Parathyroid adenoma (tissue), 2 donors: ENCODE measurements around the gene HPN.

Experiments
- H2AFZ ChIP-seq: fragments of 300-600 bp; sonication (generic); one replicate; pipeline ENCODE4 v1.7.0; 2017; ENCODE audit warnings: antibody characterized with exemption, mild to moderate bottlenecking
- H3K27ac ChIP-seq: fragments of 300-600 bp; sonication (generic); one replicate; pipeline ENCODE4 v1.7.0; 2017
- H3K27me3 ChIP-seq: fragments of 300-600 bp; sonication (generic); one replicate; pipeline ENCODE4 v1.7.0; 2017; ENCODE audit warnings: low read length; ENCODE audit not compliant: control insufficient read depth, insufficient read depth
- H3K36me3 ChIP-seq: fragments of 300-600 bp; sonication (generic); one replicate; pipeline ENCODE4 v1.7.0; 2017; ENCODE audit warnings: low read length; ENCODE audit not compliant: control insufficient read depth, insufficient read depth
- H3K4me1 ChIP-seq: fragments of 300-600 bp; sonication (generic); one replicate; pipeline ENCODE4 v1.7.0; 2017; ENCODE audit warnings: control low read depth
- H3K4me2 ChIP-seq: fragments of 300-600 bp; sonication (generic); one replicate; pipeline ENCODE4 v1.7.0; 2017; ENCODE audit warnings: low read length
- H3K4me3 ChIP-seq: fragments of 300-600 bp; sonication (generic); one replicate; pipeline ENCODE4 v1.7.0; 2017; ENCODE audit warnings: low read depth, low read length
- H3K79me2 ChIP-seq: fragments of 300-600 bp; sonication (generic); one replicate; pipeline ENCODE4 v1.7.0; 2017; ENCODE audit warnings: control low read depth
- H3K9ac ChIP-seq: fragments of 300-600 bp; sonication (generic); one replicate; pipeline ENCODE4 v1.7.0; 2017; ENCODE audit warnings: mild to moderate bottlenecking
- H3K9me3 ChIP-seq: fragments of 300-600 bp; sonication (generic); one replicate; pipeline ENCODE4 v1.7.0; 2017; ENCODE audit warnings: low read length; ENCODE audit not compliant: control insufficient read depth
- TF ChIP-seq, protein P1 (sequence below): fragments of 300-600 bp; sonication (generic); IDR thresholded peaks from one replicate; pipeline ENCODE4 v1.7.0; 2017; ENCODE audit warnings: antibody characterized with exemption, mild to moderate bottlenecking
- donor health status: primary hyperparathyroidism.

Gene HPN

DNA sequence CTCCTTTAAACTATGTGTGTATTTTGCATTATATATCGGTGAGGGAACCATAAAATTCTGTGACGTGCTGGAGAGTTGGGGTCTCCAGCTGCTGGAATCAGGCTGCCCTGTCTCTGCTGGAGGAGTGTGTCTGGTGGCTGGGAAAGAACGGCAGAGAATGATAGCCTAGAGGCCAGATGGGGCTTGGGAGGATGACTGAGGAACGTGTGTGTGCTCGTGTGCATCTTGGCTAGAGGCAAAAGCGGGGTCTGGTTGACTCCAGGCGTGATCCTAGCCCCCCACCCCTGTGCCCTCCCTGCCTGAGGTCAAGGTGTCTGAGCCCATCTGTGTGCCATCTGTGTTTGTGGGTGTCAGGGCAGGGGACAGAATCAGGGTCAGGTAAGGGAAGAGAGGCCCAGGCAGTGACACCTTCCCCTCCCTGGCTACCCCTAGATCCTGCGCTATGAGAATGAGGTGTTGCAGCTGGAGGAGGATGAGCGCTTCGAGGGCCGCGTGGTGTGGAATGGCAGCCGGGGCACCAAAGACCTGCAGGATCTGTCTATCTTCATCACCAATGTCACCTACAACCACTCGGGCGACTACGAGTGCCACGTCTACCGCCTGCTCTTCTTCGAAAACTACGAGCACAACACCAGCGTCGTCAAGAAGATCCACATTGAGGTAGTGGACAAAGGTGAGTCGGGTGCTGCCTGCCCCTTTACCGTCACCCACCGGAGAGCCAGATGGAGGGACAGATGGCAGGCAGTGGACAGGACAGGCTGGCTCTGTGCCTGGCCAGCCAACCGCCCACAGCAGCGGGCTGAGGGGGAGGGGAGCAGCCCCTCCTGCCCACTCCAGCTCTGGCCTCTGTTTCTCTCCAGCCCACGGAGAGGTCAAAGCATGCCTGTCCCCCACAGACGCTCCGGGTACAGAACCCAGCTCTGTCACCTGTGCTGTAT, 8.2 kb upstream of the HPN start:
- peaks cover 13% of the 10 kb centered on the region for H3K79me2 ChIP-seq
- no peaks in the 10 kb centered on the region for H3K27me3 ChIP-seq
- H3K4me1 ChIP-seq, result peaks cover 14% of the 10 kb centered on the region
- TF ChIP-seq, protein P1, sequence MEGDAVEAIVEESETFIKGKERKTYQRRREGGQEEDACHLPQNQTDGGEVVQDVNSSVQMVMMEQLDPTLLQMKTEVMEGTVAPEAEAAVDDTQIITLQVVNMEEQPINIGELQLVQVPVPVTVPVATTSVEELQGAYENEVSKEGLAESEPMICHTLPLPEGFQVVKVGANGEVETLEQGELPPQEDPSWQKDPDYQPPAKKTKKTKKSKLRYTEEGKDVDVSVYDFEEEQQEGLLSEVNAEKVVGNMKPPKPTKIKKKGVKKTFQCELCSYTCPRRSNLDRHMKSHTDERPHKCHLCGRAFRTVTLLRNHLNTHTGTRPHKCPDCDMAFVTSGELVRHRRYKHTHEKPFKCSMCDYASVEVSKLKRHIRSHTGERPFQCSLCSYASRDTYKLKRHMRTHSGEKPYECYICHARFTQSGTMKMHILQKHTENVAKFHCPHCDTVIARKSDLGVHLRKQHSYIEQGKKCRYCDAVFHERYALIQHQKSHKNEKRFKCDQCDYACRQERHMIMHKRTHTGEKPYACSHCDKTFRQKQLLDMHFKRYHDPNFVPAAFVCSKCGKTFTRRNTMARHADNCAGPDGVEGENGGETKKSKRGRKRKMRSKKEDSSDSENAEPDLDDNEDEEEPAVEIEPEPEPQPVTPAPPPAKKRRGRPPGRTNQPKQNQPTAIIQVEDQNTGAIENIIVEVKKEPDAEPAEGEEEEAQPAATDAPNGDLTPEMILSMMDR, result no peak
- no peak overlapping the region for H3K4me2 ChIP-seq
- no peak overlapping the region for H2AFZ ChIP-seq
- H3K4me3 ChIP-seq, result no peak overlapping the region
- H3K27ac ChIP-seq, result no peak overlapping the region
- no peak overlapping the region for H3K9ac ChIP-seq
- no peaks in the 10 kb centered on the region for H3K9me3 ChIP-seq
- H3K36me3 ChIP-seq, result no peaks in the 10 kb centered on the region

DNA sequence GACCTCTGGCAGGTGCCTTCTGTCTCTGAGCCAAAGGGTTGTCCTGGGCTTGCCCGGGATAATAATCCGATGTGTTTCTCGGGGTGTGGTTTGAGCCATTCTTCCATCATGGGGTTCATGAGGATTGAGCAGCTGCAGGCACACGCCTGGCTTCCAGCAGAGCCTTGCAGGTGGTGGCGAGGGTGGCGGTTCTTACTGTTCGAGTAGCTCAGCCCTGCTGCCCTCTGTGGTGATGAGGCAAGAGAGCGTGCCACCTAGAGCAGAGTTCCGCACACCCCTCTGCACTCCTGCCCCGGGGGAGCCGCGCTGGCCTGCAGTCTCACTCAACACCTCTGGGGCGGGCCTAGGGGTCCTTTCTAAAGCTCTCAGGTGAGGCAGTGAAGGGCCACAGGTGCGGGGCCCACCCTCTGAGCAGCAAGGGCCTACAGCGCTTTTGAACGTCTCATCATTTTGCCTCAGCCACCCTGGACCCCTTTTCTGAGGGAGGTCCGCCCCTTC, 7.5 kb upstream of the HPN start:
- no peaks in the 10 kb centered on the region for H3K27me3 ChIP-seq
- no peaks in the 10 kb centered on the region for H3K36me3 ChIP-seq

DNA sequence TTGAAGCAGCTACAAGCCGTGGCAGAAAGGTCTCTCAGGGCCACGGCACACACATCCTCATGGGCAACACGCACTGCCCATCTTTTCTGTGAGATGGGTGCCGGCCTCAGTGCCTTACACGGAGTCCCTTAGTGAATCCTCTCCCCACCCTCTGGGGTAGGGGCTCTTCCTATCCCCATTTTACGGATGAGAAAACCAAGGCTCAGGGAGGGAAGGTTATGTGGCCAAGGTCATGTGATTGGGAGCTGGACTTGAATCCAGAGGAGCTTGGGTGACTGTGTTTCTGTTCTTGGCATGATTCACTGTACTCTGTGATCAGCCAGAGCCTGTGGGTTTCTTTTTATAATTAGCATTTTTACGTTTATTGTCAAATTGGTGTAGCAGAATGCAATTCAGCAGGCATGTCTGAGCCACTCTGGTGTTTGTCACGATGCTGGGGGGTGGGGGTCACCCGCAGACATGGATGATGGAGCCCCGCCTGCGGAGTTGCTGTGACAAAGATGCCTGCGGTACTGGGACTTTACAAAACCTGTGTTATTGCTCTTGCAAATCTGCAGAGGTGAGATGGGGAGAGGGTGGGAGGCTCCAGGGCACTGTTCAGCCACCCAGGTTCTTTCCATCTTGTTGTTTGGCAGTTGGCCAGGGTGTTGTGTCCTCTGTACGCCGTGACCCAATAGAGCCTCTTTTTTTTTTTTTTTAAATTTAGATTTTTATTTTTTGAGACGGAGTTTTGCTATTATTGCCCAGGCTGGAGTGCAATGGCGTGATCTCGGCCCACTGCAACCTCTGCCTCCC, 6.7 kb upstream of the HPN start:
- Histone ChIP-seq H3K4me1 (peaks cover 12% of the 10 kb centered on the region), H3K4me3 (no peak overlapping the region), H3K36me3 (no peaks in the 10 kb centered on the region), H3K9ac (no peak overlapping the region), H2AFZ (no peak overlapping the region), H3K9me3 (no peaks in the 10 kb centered on the region), H3K79me2 (peaks cover 16% of the 10 kb centered on the region), H3K27me3 (no peaks in the 10 kb centered on the region), H3K27ac (no peak overlapping the region), H3K4me2 (no peak overlapping the region)
- TF ChIP-seq, protein P1, result no peak

More for the DNA sequence above, 7.5 kb upstream of the HPN start:
- Histone ChIP-seq H3K9ac (no peak overlapping the region), H3K27ac (no peak overlapping the region), H2AFZ (no peak overlapping the region), H3K9me3 (no peaks in the 10 kb centered on the region), H3K4me2 (no peak overlapping the region), H3K4me3 (no peak overlapping the region), H3K4me1 (peaks cover 14% of the 10 kb centered on the region), H3K79me2 (peaks cover 15% of the 10 kb centered on the region)
- TF ChIP-seq, protein P1, result no peak

DNA sequence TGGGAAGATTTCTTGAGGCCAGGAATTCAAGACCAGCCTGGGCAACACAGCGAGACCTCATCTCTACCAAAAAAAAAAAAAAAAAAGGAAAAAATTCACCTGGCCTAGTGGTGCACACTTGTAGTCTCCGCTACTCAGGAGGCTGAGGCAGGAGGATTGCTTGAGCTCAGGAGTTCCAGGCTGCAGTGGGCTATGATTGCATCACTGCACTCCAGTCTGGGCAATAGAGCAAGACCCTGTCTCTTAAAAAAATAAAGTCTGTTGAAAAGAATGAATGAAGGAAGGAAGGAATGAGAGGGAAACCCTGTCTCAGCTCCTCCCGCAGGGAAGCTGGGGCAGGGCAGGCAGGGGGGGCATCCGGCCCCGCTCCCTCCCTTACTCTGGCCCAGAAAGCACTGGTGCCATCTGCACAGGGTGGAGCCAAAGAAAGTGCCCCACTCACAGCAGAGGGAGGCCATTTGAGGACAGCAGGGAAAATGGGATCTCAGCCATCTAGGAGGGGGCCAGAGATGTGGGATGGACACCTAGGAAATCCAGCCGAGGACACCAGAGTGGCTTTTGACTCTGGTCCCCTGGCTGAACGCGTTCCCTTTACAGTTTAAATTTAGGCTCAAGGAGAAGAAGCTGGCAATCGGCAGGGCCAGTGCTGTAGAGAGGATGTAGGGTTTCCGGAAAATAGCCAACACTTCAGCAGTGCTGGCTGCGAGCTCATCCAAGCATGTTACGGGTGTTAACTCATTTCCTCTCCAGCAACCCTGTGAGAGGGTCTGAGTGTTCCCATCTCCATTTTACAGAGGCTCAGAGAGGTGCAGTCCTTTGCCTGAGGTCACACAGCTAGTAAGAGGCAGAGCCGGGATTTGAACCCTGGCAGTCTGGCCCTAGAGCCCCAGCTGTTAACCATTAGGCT, 3.6 kb upstream of the HPN start:
- Histone ChIP-seq H3K79me2 (peaks cover 9% of the 10 kb centered on the region), H3K4me2 (no peak overlapping the region), H2AFZ (no peak overlapping the region), H3K4me1 (peaks cover 21% of the 10 kb centered on the region), H3K9ac (no peak overlapping the region), H3K9me3 (no peaks in the 10 kb centered on the region), H3K27me3 (no peaks in the 10 kb centered on the region), H3K36me3 (no peaks in the 10 kb centered on the region), H3K27ac (peak overlapping the region; percentile 42), H3K4me3 (no peak overlapping the region)
- TF ChIP-seq, protein P1, result no peak
